GM12878 (cell line): ENCODE data around the gene LRRC61.

ENCODE experiments used
- ASH2L ChIP-seq: fragments of 300-600, 200-600 bp; sonication (generic); IDR thresholded peaks from 2 replicates; pipeline ENCODE4 v1.6.1; 2017; ENCODE audit warnings: low read depth, mild to moderate bottlenecking, borderline replicate concordance
- MEF2B ChIP-seq: fragments of 450-650 bp; IDR thresholded peaks from 2 replicates; pipeline ENCODE4 v1.6.1; 2018; ENCODE audit warnings: mild to moderate bottlenecking, moderate library complexity; ENCODE audit not compliant: partially characterized antibody, poor library complexity, severe bottlenecking
- POLR2AphosphoS2 ChIP-seq: IDR thresholded peaks from 2 replicates; pipeline ENCODE4 v1.6.1; 2011; ENCODE audit warnings: low read depth, mild to moderate bottlenecking, low read length, improper control_type of control experiment, moderate library complexity
- RAD21 ChIP-seq: IDR thresholded peaks from 2 replicates; pipeline ENCODE4 v1.6.1; 2011; ENCODE audit warnings: mild to moderate bottlenecking, low read depth, low read length, moderate library complexity; ENCODE audit not compliant: insufficient read depth
- RELA ChIP-seq: fragments of 450-650 bp; IDR thresholded peaks from 2 replicates; pipeline ENCODE4 v1.8.0; 2014; ENCODE audit warnings: borderline replicate concordance; ENCODE audit not compliant: partially characterized antibody
- SIN3A ChIP-seq: IDR thresholded peaks from 2 replicates; pipeline ENCODE4 v1.6.1; 2012; ENCODE audit warnings: low read depth, low read length, improper control_type of control experiment
- SP1 ChIP-seq: IDR thresholded peaks from one replicate; pipeline ENCODE4 v1.6.1; 2011; ENCODE audit warnings: low read depth, low read length
- SRF ChIP-seq, 2 experiments: IDR thresholded peaks; 2 replicates each; pipeline ENCODE4 v1.6.1; 2011; ENCODE audit warnings: low read depth in 2 of 2, low read length in 2 of 2, mild to moderate bottlenecking in 1 of 2, moderate library complexity in 1 of 2
- TAF1 ChIP-seq: IDR thresholded peaks from 2 replicates; pipeline ENCODE4 v1.6.1; 2011; ENCODE audit warnings: mild to moderate bottlenecking, low read depth, low read length, borderline replicate concordance
- ZNF24 ChIP-seq: fragments of 450-650 bp; IDR thresholded peaks from 2 replicates; pipeline ENCODE4 v1.6.1; 2017; ENCODE audit warnings: antibody characterized with exemption, mild to moderate bottlenecking
- TF ChIP-seq, protein P1 (sequence below), 3 experiments: IDR thresholded peaks in 2 of 3; conservative IDR thresholded peaks in 1 of 3; 2 replicates each; pipeline ENCODE4 v1.5.1; 2011; ENCODE audit warnings: low read depth in 3 of 3, low read length in 3 of 3, mild to moderate bottlenecking in 3 of 3, control low read depth in 2 of 3, moderate library complexity in 2 of 3, inconsistent platforms in 1 of 3, mixed read lengths in 1 of 3; ENCODE audit not compliant: control insufficient read depth in 2 of 3, insufficient read depth in 1 of 3; ENCODE audit errors: extremely low read depth in 1 of 3
- TF ChIP-seq, protein P2 (sequence below): IDR thresholded peaks from 2 replicates; pipeline ENCODE4 v1.6.1; 2012; ENCODE audit warnings: low read length, inconsistent platforms
- TF ChIP-seq, protein P3 (sequence below): fragments of 150-350 bp; IDR thresholded peaks from 2 replicates; pipeline ENCODE4 v1.6.1; 2016; ENCODE audit warnings: low read depth, low read length

DNA sequence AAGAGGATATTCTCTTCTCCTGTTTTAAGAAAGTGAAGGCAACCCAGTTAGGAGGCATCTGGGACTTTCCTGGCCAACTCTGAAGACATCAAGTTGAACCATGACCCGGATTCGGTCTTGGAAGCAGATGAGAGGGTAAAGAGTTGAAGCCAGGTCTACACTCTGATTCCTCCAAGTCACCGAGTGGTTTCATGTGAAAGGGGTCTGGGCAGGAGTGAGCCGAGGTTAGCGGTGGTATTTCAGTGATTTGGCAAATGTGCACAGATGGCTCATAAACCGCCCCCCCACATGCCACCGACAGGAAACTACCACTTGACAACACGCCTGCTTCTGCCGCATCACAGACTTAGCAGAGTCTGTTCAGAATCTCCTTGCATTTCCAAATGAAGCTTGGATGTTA is 34.1 kb downstream of the LRRC61 start:
- TF ChIP-seq MEF2B, result no peak
- TF ChIP-seq, protein P1, sequence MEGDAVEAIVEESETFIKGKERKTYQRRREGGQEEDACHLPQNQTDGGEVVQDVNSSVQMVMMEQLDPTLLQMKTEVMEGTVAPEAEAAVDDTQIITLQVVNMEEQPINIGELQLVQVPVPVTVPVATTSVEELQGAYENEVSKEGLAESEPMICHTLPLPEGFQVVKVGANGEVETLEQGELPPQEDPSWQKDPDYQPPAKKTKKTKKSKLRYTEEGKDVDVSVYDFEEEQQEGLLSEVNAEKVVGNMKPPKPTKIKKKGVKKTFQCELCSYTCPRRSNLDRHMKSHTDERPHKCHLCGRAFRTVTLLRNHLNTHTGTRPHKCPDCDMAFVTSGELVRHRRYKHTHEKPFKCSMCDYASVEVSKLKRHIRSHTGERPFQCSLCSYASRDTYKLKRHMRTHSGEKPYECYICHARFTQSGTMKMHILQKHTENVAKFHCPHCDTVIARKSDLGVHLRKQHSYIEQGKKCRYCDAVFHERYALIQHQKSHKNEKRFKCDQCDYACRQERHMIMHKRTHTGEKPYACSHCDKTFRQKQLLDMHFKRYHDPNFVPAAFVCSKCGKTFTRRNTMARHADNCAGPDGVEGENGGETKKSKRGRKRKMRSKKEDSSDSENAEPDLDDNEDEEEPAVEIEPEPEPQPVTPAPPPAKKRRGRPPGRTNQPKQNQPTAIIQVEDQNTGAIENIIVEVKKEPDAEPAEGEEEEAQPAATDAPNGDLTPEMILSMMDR (IDR thresholded peaks at IDR 0.05 in 2 of 3, conservative IDR thresholded peaks at IDR 0.05 in 1 of 3; ENCODE audit: control insufficient read depth in 2 of 3, extremely low read depth in 1 of 3, insufficient read depth in 1 of 3, low read depth in 3 of 3, low read length in 3 of 3), result no peak
- TF ChIP-seq ASH2L, result no peak
- TF ChIP-seq ZNF24, result no peak
- no peak for TF ChIP-seq RAD21
- TF ChIP-seq TAF1, result no peak
- TF ChIP-seq RELA, result peak; percentile 11
- no peak for TF ChIP-seq SRF (IDR thresholded peaks at IDR 0.05; ENCODE audit: low read depth in 2 of 2, low read length in 2 of 2)
- TF ChIP-seq POLR2AphosphoS2, result no peak
- no peak for TF ChIP-seq SIN3A
- TF ChIP-seq, protein P2, sequence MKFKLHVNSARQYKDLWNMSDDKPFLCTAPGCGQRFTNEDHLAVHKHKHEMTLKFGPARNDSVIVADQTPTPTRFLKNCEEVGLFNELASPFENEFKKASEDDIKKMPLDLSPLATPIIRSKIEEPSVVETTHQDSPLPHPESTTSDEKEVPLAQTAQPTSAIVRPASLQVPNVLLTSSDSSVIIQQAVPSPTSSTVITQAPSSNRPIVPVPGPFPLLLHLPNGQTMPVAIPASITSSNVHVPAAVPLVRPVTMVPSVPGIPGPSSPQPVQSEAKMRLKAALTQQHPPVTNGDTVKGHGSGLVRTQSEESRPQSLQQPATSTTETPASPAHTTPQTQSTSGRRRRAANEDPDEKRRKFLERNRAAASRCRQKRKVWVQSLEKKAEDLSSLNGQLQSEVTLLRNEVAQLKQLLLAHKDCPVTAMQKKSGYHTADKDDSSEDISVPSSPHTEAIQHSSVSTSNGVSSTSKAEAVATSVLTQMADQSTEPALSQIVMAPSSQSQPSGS, result no peak
- no peak for TF ChIP-seq SP1
- TF ChIP-seq, protein P3, sequence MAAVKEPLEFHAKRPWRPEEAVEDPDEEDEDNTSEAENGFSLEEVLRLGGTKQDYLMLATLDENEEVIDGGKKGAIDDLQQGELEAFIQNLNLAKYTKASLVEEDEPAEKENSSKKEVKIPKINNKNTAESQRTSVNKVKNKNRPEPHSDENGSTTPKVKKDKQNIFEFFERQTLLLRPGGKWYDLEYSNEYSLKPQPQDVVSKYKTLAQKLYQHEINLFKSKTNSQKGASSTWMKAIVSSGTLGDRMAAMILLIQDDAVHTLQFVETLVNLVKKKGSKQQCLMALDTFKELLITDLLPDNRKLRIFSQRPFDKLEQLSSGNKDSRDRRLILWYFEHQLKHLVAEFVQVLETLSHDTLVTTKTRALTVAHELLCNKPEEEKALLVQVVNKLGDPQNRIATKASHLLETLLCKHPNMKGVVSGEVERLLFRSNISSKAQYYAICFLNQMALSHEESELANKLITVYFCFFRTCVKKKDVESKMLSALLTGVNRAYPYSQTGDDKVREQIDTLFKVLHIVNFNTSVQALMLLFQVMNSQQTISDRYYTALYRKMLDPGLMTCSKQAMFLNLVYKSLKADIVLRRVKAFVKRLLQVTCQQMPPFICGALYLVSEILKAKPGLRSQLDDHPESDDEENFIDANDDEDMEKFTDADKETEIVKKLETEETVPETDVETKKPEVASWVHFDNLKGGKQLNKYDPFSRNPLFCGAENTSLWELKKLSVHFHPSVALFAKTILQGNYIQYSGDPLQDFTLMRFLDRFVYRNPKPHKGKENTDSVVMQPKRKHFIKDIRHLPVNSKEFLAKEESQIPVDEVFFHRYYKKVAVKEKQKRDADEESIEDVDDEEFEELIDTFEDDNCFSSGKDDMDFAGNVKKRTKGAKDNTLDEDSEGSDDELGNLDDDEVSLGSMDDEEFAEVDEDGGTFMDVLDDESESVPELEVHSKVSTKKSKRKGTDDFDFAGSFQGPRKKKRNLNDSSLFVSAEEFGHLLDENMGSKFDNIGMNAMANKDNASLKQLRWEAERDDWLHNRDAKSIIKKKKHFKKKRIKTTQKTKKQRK, result no peak
